SK-N-SH (cell line): ENCODE data around the gene EBF4.

Experiments
- CTCF ChIP-seq: fragments of 200-600 bp; sonication (generic); IDR thresholded peaks from 2 replicates; pipeline ENCODE4 v1.6.1; 2017; ENCODE audit warnings: antibody characterized with exemption, mild to moderate bottlenecking, moderate library complexity
- FOXM1 ChIP-seq: IDR thresholded peaks from 2 replicates; pipeline ENCODE4 v1.4.0; 2012; ENCODE audit warnings: low read depth, mild to moderate bottlenecking
- GABPA ChIP-seq: IDR thresholded peaks from 2 replicates; pipeline ENCODE4 v1.4.0; 2012; ENCODE audit warnings: low read depth, mild to moderate bottlenecking
- IRF3 ChIP-seq: fragments of 150-350 bp; IDR thresholded peaks from 2 replicates; pipeline ENCODE4 v1.6.1; 2016; ENCODE audit warnings: mild to moderate bottlenecking, low read depth, low read length
- MAX ChIP-seq: IDR thresholded peaks from 2 replicates; pipeline ENCODE4 v1.4.0; 2012; ENCODE audit warnings: low read depth
- MXI1 ChIP-seq: IDR thresholded peaks from 2 replicates; pipeline ENCODE4 v1.6.1; 2012; ENCODE audit warnings: mild to moderate bottlenecking, low read depth, low read length, improper control_type of control experiment
- PBX3 ChIP-seq: IDR thresholded peaks from 2 replicates; pipeline ENCODE4; 2012
- POLR2AphosphoS5 ChIP-seq: IDR thresholded peaks from 2 replicates; pipeline ENCODE4 v1.6.1; 2012; ENCODE audit warnings: low read depth, low read length
- RAD21 ChIP-seq: IDR thresholded peaks from 2 replicates; pipeline ENCODE4 v1.6.1; 2012; ENCODE audit warnings: mild to moderate bottlenecking, low read length
- RCOR1 ChIP-seq: fragments of 150-350 bp; IDR thresholded peaks from 2 replicates; pipeline ENCODE4 v1.6.1; 2017; ENCODE audit warnings: antibody characterized with exemption, low read length
- SMC3 ChIP-seq: IDR thresholded peaks from 2 replicates; pipeline ENCODE4 v1.6.1; 2012; ENCODE audit warnings: low read depth, low read length, improper control_type of control experiment
- YY1 ChIP-seq: IDR thresholded peaks from 2 replicates; pipeline ENCODE4 v1.4.0; 2012; ENCODE audit warnings: low read depth, mild to moderate bottlenecking

- TF ChIP-seq MXI1, result no peak
- no peak for TF ChIP-seq YY1
- TF ChIP-seq POLR2AphosphoS5, result no peak
- TF ChIP-seq GABPA, result no peak
- no peak for TF ChIP-seq RAD21
- TF ChIP-seq FOXM1, result no peak
- no peak for TF ChIP-seq PBX3
- no peak for TF ChIP-seq SMC3
- TF ChIP-seq CTCF, result no peak
- no peak for TF ChIP-seq IRF3
- no peak for TF ChIP-seq MAX
- no peak for TF ChIP-seq RCOR1
These were observed 81.2 kb downstream of the EBF4 start for GRCh38 chr20:2773812-2774211.
